ENCODE measurements around the gene PLAAT2.
"Not testable (repeated sequence)": the region's sequence is repeated elsewhere in the genome, so short reads cannot be mapped to it uniquely, and the experiment has no call there.

The PLAAT2 gene

DNA sequence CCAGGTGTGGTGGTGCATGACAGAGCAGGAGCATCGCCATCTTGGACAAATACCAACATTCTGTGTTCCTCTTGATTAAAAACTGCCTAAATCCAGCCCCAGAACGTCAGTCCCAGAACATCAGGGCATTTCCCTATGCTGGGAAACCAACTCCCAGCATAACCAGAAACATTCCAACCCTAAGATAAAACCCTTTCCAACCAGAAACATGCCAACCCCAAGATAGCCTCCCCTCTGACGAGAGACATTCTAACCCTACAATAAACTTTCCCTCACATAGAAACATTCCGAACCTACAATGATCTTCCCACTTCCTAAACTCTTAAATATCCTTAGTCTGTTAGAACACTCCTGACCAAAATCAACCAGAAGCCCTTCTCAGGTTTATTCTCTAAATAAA lies 15.0 kb downstream of the PLAAT2 start:
- no peak overlapping the region for H3K27ac ChIP-seq
- no peak overlapping the region for H3K4me3 ChIP-seq
- no peaks in the 10 kb centered on the region for H3K27me3 ChIP-seq
- DNase-seq, result no peak
- intact Hi-C loops (cut with DNase I; ENCODE audit: low total_unique reads), result no loop called here
- H3K36me3 ChIP-seq, result peaks cover 0 to 16% (median 0%) of the 10 kb centered on the region in 3 donors
- H3K9me3 ChIP-seq, result no peaks in the 10 kb centered on the region
- TF ChIP-seq, protein P1, sequence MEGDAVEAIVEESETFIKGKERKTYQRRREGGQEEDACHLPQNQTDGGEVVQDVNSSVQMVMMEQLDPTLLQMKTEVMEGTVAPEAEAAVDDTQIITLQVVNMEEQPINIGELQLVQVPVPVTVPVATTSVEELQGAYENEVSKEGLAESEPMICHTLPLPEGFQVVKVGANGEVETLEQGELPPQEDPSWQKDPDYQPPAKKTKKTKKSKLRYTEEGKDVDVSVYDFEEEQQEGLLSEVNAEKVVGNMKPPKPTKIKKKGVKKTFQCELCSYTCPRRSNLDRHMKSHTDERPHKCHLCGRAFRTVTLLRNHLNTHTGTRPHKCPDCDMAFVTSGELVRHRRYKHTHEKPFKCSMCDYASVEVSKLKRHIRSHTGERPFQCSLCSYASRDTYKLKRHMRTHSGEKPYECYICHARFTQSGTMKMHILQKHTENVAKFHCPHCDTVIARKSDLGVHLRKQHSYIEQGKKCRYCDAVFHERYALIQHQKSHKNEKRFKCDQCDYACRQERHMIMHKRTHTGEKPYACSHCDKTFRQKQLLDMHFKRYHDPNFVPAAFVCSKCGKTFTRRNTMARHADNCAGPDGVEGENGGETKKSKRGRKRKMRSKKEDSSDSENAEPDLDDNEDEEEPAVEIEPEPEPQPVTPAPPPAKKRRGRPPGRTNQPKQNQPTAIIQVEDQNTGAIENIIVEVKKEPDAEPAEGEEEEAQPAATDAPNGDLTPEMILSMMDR (IDR thresholded peaks at IDR 0.05), result no peak
- no peaks in the 10 kb centered on the region for H3K4me1 ChIP-seq

DNA sequence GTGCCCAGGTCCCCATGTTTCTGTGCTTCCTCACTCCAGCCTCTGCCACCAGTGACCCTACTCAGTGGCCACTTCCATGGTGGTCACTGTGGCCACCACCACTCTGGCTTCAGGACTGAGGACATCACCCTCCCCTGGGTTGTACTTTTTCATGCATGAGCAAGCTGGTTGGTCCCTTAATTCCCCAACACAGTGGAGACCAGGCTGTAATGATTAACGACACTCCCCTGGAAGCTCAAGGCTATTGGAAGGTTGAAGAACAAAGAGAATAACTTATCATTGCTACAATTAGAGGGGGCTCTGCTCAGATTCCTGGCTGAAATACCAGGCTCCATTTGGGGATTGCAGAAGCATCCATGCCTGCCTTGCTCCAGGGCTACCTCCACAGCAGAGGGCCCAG lies 16.1 kb downstream of the PLAAT2 start:
- DNase-seq, result no peak
- Histone ChIP-seq H3K36me3 (peaks cover 0 to 16% (median 0%) of the 10 kb centered on the region in 3 donors), H3K27me3 (no peaks in the 10 kb centered on the region), H3K4me3 (no peak overlapping the region), H3K9me3 (no peaks in the 10 kb centered on the region), H3K27ac (no peak overlapping the region), H3K4me1 (no peaks in the 10 kb centered on the region)
- TF ChIP-seq, protein P1 (IDR thresholded peaks at IDR 0.05), result no peak
- intact Hi-C loops (cut with DNase I; ENCODE audit: low total_unique reads), result no loop called here

DNA sequence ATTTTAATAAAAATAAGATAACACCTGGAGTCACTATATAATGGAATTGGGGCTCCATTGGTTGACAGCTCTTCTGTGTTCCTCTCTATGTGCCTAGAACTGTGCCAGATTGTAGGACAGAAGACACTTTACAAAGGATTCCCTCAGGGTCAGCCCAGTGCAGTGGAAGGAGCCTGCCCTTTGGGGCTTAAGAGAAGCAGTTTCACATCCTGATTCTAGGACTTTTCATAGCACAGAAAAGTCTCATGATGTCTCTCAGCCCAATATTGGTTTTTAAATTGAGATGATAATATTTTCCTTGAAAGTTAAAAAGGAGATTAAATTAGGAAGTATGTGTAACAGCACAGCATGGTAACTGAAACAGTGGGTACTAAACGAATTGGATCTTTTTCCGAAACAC lies 19.5 kb downstream of the PLAAT2 start:
- Histone ChIP-seq H3K27me3 (no peaks in the 10 kb centered on the region), H3K27ac (no peak overlapping the region), H3K4me1 (peaks cover 0 to 5% (median 0%) of the 10 kb centered on the region in 4 donors), H3K9me3 (no peaks in the 10 kb centered on the region), H3K36me3 (peaks cover 0 to 16% (median 0%) of the 10 kb centered on the region in 3 donors), H3K4me3 (no peak overlapping the region)
- no peak for DNase-seq
- TF ChIP-seq, protein P1 (IDR thresholded peaks at IDR 0.05), result no peak
- intact Hi-C loops (cut with DNase I; ENCODE audit: low total_unique reads), result no loop called here

DNA sequence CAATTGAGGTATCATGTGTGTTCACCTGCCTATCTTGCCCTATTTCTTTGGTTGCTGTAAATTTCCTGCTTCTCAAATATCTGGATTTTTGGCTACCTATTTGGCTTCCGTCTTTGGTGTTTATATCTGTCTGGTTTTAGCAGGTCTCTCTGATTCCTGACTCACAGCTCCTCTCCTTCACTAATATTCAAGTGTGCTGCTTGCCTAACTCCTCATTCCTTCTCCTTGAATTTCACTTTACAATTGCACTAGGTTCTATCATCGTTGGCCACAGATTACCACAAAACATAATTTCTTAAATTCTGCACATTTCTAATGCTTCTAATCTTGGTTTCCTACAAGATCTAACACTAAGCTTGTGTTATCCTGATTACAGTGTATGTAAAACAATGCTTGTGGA lies 20.7 kb downstream of the PLAAT2 start:
- H3K4me3 ChIP-seq; H3K27me3 ChIP-seq; H3K27ac ChIP-seq; intact Hi-C loops (cut with DNase I; ENCODE audit: low total_unique reads); H3K9me3 ChIP-seq; DNase-seq: not testable (repeated sequence)
- Histone ChIP-seq H3K4me1 (peaks cover 0 to 17% (median 10%) of the 10 kb centered on the region in 4 donors), H3K36me3 (peaks cover 0 to 16% (median 0%) of the 10 kb centered on the region in 3 donors)

DNA sequence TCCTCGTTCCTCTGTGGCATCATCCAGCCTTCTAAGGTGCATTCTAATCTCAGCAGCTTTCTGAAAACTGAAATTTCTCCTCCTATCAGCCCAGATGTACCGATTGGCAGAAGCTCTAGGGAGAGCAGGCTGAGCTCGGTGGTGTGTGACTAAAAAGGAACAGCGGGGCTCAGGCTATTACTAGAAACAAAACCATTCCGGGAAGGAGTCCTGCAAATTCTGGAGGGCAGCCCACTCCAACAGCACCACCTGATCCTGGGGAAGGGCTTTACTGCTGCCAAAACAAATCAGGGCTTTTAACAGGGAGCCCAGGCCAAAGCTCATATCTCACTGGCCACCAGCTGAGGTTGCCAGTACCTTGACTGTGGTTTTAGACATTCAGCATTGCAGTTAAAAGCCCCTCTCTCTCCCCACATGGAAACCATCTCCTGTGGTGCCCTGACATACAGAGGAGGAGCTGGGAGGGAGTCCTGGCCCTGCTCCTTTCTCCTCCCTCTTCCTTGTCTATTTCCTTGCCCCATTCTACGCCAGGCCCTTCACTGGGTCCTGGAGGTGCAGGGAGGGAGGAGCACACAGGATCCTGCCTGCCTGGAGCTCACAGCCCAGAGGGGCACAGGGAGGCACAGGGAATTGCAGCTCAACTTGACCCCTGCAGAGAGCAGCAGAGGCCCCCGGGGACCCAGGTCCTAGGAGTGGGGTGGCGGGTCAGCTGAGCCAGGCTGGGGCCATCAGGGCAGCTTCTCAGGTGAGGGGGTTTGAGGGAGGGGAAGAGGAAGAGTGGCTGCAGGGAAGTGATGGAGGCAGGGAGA lies 25.7 kb downstream of the PLAAT2 start:
- H3K4me3 ChIP-seq, result peak overlapping the region; percentile 48 to 50
- H3K27me3 ChIP-seq, result no peaks in the 10 kb centered on the region
- no peaks in the 10 kb centered on the region for H3K36me3 ChIP-seq
- TF ChIP-seq, protein P1 (IDR thresholded peaks at IDR 0.05), result no peak
- intact Hi-C loops (cut with DNase I; ENCODE audit: low total_unique reads), result loop anchor here (5.0 kb wide), 1 partner anchor 70 kb away; no protein-coding TSS in a partner anchor
- peaks cover 0 to 40% (median 25%) of the 10 kb centered on the region in 4 donors for H3K4me1 ChIP-seq
- H3K9me3 ChIP-seq, result no peaks in the 10 kb centered on the region
- DNase-seq, result peak; percentile 76 to 94
- peak overlapping the region; percentile 85 to 91 for H3K27ac ChIP-seq

DNA sequence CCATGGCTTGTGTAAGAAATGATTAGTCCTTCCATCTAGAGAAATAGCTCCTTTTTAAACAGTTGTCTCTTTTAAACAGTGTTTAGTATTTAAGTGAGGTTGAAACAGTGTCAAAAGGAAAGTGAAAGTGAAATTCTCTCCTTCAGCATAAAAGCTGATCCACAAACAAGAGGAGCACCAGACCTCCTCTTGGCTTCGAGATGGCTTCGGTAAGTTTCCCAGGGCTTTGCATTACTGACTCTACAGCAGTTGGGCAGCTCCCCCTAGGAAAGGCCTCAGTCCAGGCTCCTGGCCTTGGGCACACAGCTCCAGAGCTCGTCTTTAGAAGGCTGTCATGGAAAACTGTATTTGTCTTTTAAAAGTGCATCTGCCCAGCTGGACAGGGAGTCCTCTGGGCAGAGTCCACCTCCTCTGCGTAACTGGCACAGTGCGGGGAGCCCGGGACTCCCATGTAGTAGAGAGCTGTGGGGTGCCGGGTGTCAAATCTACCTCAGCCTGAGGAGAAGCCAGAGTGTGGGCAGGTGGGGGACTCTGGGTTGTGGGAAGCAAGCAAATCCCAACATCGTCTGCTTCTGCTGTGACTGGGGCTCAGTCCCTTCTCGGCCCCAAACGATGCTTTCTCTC lies 26.4 kb downstream of the PLAAT2 start, which contains the start of gene PLAAT4:
Gene PLAAT4 (plus strand): TSS at position 140 of the 624 bp plus-strand sequence. CDS start 61 bp downstream, at position 201.
- Histone ChIP-seq H3K27ac (peak within 1 kb of the TSS; percentile 85 to 91), H3K36me3 (no peaks in the 10 kb centered on the region), H3K4me3 (peak within 1 kb of the TSS; percentile 48 to 50), H3K9me3 (no peaks in the 10 kb centered on the region), H3K27me3 (no peaks in the 10 kb centered on the region), H3K4me1 (peaks cover 0 to 44% (median 31%) of the 10 kb centered on the region in 4 donors)
- DNase-seq, result peak; percentile 33 to 73
- TF ChIP-seq, protein P1 (IDR thresholded peaks at IDR 0.05), result no peak
- intact Hi-C loops (cut with DNase I; ENCODE audit: low total_unique reads), result loop anchor here (5.0 kb wide), 1 partner anchor 71 kb away; no protein-coding TSS in a partner anchor

All from tibial artery (tissue), 4 donors.